Stimulated activated CD8-positive, alpha-beta memory T cell treated with anti-CD3 and anti-CD28 coated beads, Interleukin-4, amount 100 ng/mL, for 24 hours (primary cell): ENCODE data around the gene ATP2C1.

ENCODE experiments used
- DNase-seq: peaks from one replicate; pipeline ENCODE4 v3.0.0-alpha.2; 2020; ENCODE audit warnings: low read depth

Gene ATP2C1

GRCh38 chr3:131047582-131047981, 153.7 kb downstream of the ATP2C1 start:
- DNase-seq: no peak

GRCh38 chr3:131048030-131048429, 154.1 kb downstream of the ATP2C1 start:
- DNase-seq: no peak

- no peak for DNase-seq
Measured at GRCh38 chr3:131050001-131050400, 156.1 kb downstream of the ATP2C1 start.

- DNase-seq: no peak
Measured at GRCh38 chr3:131053043-131053859, 159.4 kb downstream of the ATP2C1 start.
